OCI-LY7 (cell line): Measurements from ENCODE around the gene DPH1. TPM values are rescaled to one million over a fixed set of nuclear protein-coding genes. Genes with fewer than 3 reads are reported as not detected.

Source experiments
- BruUV-seq: library from RNA; stranded (reverse); fragments of 400-500 nt; replicated peaks from 2 replicates; lab custom pipeline; 2021; lab: Mats Ljungman, UMichigan
- CTCF ChIA-PET: fragments of 300-600 bp; sonication (Branson Sonifier 250); formaldehyde crosslinking; loops from one replicate; lab custom pipeline; 2022; ENCODE audit warnings: antibody characterized with exemption; ENCODE audit not compliant: unreplicated experiment; lab: Charles Lee
- POLR2A ChIA-PET: fragments of 300-600 bp; sonication (Branson Sonifier 250); formaldehyde crosslinking; loops from one replicate; lab custom pipeline; 2022; ENCODE audit warnings: antibody characterized with exemption; lab: Charles Lee
- DNase-seq: peaks from one replicate; pipeline ENCODE4 v3.0.0-alpha.2; 2015; ENCODE audit warnings: low spot score
- H2AFZ ChIP-seq: fragments of 200-600 bp; sonication (generic), shearing (Covaris generic); 2 replicates; pipeline ENCODE4 v1.6.1; 2014; ENCODE audit warnings: mild to moderate bottlenecking, antibody characterized with exemption, low read length, moderate library complexity
- H3K27ac ChIP-seq: fragments of 200-600 bp; sonication (generic); 2 replicates; pipeline ENCODE4 v1.5.1; 2014; ENCODE audit warnings: mixed run types, low read depth, mild to moderate bottlenecking, moderate library complexity, low read length, inconsistent platforms; ENCODE audit not compliant: poor library complexity, severe bottlenecking
- H3K36me3 ChIP-seq: fragments of 200-600 bp; sonication (generic); 2 replicates; pipeline ENCODE4 v1.6.1; 2014; ENCODE audit warnings: mild to moderate bottlenecking, antibody characterized with exemption, low read length, moderate library complexity, mixed read lengths; ENCODE audit not compliant: insufficient read depth
- H3K4me1 ChIP-seq: fragments of 200-600 bp; sonication (generic); 2 replicates; pipeline ENCODE4 v1.5.1; 2014; ENCODE audit warnings: mild to moderate bottlenecking, low read length; ENCODE audit not compliant: insufficient read depth, poor library complexity, severe bottlenecking
- H3K4me2 ChIP-seq: fragments of 200-600 bp; sonication (generic); 2 replicates; pipeline ENCODE4 v1.6.1; 2014; ENCODE audit warnings: mild to moderate bottlenecking, low read length
- H3K4me3 ChIP-seq: fragments of 200-600 bp; sonication (generic); 2 replicates; pipeline ENCODE4 v1.5.1; 2014; ENCODE audit warnings: mild to moderate bottlenecking, low read depth, low read length; ENCODE audit not compliant: poor library complexity, severe bottlenecking
- H3K79me2 ChIP-seq: fragments of 200-600 bp; sonication (generic); 2 replicates; pipeline ENCODE4 v1.6.1; 2016; ENCODE audit warnings: low read depth, mild to moderate bottlenecking, low read length, moderate library complexity, mixed read lengths; ENCODE audit not compliant: insufficient read depth
- H3K9me2 ChIP-seq: fragments of 200-600 bp; sonication (generic); 2 replicates; pipeline ENCODE4 v1.6.1; 2016; ENCODE audit warnings: mild to moderate bottlenecking, low read length, mixed read lengths; ENCODE audit not compliant: insufficient read depth
- H3K9me3 ChIP-seq: fragments of 200-600 bp; sonication (generic); 2 replicates; pipeline ENCODE4 v1.6.1; 2014; ENCODE audit warnings: mild to moderate bottlenecking, mixed run types, low read length, mixed read lengths
- H4K20me1 ChIP-seq: fragments of 200-600 bp; sonication (generic); 2 replicates; pipeline ENCODE4 v1.6.1; 2014; ENCODE audit warnings: mild to moderate bottlenecking, antibody characterized with exemption, low read length, moderate library complexity, mixed read lengths; ENCODE audit not compliant: insufficient read depth
- EZH2phosphoT487 ChIP-seq: fragments of 200-600 bp; sonication (generic); IDR thresholded peaks from 2 replicates; pipeline ENCODE4 v1.6.1; 2018; ENCODE audit warnings: low read depth, borderline replicate concordance, mild to moderate bottlenecking, mixed run types, antibody characterized with exemption, low read length, moderate library complexity, mixed read lengths
- intact Hi-C: fragments of 100-400 bp; cut with micrococcal nuclease; formaldehyde crosslinking; loops from one replicate; pipeline ENCODE4 v1.10.0; 2022; ENCODE audit not compliant: unreplicated experiment
- total RNA-seq, 2 experiments: library from RNA; depleted of rRNA in 1 of 2; stranded (reverse); fragments of >200 nt in 1 of 2; shearing (Covaris generic) in 1 of 2; gene quantifications; 2 replicates each; pipeline ENCODE4 v1.2.3, GENCODE V29; 2014 to 2022
- TF ChIP-seq, protein P1 (sequence below): fragments of 200-600 bp; sonication (generic); conservative IDR thresholded peaks from 2 replicates; pipeline ENCODE4 v1.5.1; 2014; ENCODE audit warnings: mild to moderate bottlenecking, antibody characterized with exemption, low read length, moderate library complexity, mixed read lengths

The DPH1 gene
- total RNA-seq, 2 experiments from 2014 or later, result 26.5 to 35.1 TPM

- no peaks in the 10 kb centered on the region for H3K9me3 ChIP-seq
- H3K4me3 ChIP-seq, result no peak overlapping the region
- no peaks in the 10 kb centered on the region for H3K9me2 ChIP-seq
- CTCF ChIA-PET, result interaction anchor here (0.6 kb wide), 2 partner anchors 19 to 1632 kb away, joined by 3 to 4 read pairs; no protein-coding TSS in a partner anchor
- intact Hi-C loops, result loop anchor here (5.0 kb wide), 1 partner anchor 286 kb away; the partner anchor contains the start of genes SGSM2 and TSR1
- TF ChIP-seq, protein P1, sequence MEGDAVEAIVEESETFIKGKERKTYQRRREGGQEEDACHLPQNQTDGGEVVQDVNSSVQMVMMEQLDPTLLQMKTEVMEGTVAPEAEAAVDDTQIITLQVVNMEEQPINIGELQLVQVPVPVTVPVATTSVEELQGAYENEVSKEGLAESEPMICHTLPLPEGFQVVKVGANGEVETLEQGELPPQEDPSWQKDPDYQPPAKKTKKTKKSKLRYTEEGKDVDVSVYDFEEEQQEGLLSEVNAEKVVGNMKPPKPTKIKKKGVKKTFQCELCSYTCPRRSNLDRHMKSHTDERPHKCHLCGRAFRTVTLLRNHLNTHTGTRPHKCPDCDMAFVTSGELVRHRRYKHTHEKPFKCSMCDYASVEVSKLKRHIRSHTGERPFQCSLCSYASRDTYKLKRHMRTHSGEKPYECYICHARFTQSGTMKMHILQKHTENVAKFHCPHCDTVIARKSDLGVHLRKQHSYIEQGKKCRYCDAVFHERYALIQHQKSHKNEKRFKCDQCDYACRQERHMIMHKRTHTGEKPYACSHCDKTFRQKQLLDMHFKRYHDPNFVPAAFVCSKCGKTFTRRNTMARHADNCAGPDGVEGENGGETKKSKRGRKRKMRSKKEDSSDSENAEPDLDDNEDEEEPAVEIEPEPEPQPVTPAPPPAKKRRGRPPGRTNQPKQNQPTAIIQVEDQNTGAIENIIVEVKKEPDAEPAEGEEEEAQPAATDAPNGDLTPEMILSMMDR, result no peak
- TF ChIP-seq EZH2phosphoT487, result no peak
- peaks cover 31% of the 10 kb centered on the region for H3K4me1 ChIP-seq
- no peaks in the 10 kb centered on the region for H4K20me1 ChIP-seq
- H3K27ac ChIP-seq, result no peak overlapping the region
- DNase-seq, result no peak
- no peaks in the 10 kb centered on the region for H3K36me3 ChIP-seq
- POLR2A ChIA-PET, result no interaction called here
- no peak overlapping the region for H2AFZ ChIP-seq
- BruUV-seq, result no TSS peak
- H3K4me2 ChIP-seq, result peak overlapping the region; percentile 72; the same call in 1 of the 2 replicates
- H3K79me2 ChIP-seq, result no peaks in the 10 kb centered on the region
Measured at GRCh38 chr17:2051061-2051932, 21.3 kb downstream of the DPH1 start.

- H3K4me3 ChIP-seq, result no peak overlapping the region
- H3K36me3 ChIP-seq, result no peaks in the 10 kb centered on the region
- no peak overlapping the region for H3K27ac ChIP-seq
- H3K79me2 ChIP-seq, result no peaks in the 10 kb centered on the region
- no peaks in the 10 kb centered on the region for H3K9me3 ChIP-seq
- H4K20me1 ChIP-seq, result no peaks in the 10 kb centered on the region
- H2AFZ ChIP-seq, result no peak overlapping the region
- ChIA-PET CTCF (no interaction called here), POLR2A (no interaction called here)
- DNase-seq, result no peak
- TF ChIP-seq, protein P1, result no peak
- no peak for TF ChIP-seq EZH2phosphoT487
- BruUV-seq, result no TSS peak
- intact Hi-C loops, result loop anchor here (5.0 kb wide), 1 partner anchor 285 kb away; the partner anchor contains the start of genes SGSM2 and TSR1
- no peaks in the 10 kb centered on the region for H3K9me2 ChIP-seq
- no peak overlapping the region for H3K4me2 ChIP-seq
- peaks cover 32% of the 10 kb centered on the region for H3K4me1 ChIP-seq
Measured at GRCh38 chr17:2051933-2052559, 22.1 kb downstream of the DPH1 start.
